ENCODE results near the gene ATRIP.

Gene ATRIP

DNA sequence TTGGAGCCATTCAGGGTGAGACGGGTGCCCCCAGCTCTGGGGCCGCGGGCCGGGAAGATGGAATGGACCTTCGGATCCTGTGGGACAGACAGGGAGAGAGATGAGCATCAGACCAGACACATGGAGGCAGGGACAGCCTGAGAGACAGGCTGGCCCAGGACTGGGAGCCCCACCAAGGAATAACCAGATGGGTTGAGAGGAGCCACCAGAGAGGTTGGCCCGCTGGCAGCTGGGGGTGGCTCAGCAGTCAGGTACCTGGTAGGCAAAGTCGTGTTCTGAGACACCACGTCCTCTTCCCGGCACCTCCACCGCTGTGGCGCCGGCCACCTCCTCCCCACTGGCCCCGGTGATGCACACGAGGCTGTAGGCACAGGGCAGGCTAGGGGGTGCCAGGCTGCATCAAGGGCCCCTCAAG, 30.4 kb upstream of the ATRIP start:
- TF ChIP-seq, protein P1, sequence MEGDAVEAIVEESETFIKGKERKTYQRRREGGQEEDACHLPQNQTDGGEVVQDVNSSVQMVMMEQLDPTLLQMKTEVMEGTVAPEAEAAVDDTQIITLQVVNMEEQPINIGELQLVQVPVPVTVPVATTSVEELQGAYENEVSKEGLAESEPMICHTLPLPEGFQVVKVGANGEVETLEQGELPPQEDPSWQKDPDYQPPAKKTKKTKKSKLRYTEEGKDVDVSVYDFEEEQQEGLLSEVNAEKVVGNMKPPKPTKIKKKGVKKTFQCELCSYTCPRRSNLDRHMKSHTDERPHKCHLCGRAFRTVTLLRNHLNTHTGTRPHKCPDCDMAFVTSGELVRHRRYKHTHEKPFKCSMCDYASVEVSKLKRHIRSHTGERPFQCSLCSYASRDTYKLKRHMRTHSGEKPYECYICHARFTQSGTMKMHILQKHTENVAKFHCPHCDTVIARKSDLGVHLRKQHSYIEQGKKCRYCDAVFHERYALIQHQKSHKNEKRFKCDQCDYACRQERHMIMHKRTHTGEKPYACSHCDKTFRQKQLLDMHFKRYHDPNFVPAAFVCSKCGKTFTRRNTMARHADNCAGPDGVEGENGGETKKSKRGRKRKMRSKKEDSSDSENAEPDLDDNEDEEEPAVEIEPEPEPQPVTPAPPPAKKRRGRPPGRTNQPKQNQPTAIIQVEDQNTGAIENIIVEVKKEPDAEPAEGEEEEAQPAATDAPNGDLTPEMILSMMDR (IDR thresholded peaks at IDR 0.05; ENCODE audit: insufficient read depth, missing control alignments) = no peak
- FAIRE-seq (no peak), DNase-seq (ENCODE audit: insufficient read length, low spot score) (no peak)

- DNase-seq (ENCODE audit: insufficient read length, low spot score) (no peak), FAIRE-seq (no peak)
- TF ChIP-seq, protein P1 (IDR thresholded peaks at IDR 0.05; ENCODE audit: insufficient read depth, missing control alignments) = no peak
These were observed 30.0 kb upstream of the ATRIP start for GRCh38 chr3:48416546-48416945.

DNA sequence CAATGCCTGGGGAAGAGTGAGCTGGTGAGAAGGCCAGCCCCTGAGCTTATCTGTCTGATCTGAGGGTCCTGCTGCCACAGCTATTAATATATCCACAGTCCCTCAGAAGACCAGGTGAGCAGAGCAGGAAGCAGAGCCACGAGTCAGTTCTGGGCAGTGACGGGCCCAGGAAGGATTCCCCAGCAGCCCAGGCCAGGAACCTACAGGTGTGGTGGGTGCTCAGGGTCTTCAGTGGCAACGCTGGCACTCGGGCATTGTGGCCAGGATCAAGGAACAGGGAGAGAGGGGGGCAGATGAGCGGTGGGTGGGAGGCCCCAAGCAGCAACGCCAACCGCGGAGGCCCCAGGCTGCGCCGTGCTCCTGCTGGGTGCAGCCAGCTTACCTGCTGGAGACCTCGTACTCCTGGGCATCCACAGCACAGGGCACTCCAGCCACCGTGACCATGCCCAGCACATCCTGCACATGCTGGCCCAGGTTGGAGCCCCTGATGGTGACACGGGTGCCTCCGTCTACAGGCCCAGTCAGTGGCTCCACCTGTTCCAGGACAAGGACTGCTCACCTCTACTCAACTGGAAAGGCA, 28.9 kb upstream of the ATRIP start:
- FAIRE-seq (no peak), DNase-seq (ENCODE audit: insufficient read length, low spot score) (no peak)
- TF ChIP-seq, protein P1 (IDR thresholded peaks at IDR 0.05; ENCODE audit: insufficient read depth, missing control alignments) = no peak

DNA sequence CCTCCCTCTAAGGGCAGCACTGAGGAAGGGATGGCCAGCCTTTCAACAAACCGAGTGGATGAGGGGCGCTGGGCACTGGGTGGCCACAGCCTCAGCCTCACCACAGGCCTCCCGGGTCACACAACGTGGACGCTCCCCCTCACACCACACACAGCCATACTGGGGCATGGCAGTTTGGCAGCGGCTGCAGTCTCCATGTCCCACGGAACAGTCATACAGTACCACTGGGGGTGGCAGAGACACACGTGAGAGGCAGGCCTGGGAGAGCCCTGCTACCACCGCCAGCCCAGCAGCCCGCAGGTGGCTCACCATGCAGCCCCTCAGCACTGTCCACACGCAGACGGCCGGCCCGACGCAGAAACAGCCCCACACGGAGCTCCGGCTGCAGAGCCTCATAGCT, 28.4 kb upstream of the ATRIP start:
- no peak for FAIRE-seq
- no peak for DNase-seq (ENCODE audit: insufficient read length, low spot score)
- TF ChIP-seq, protein P1 (IDR thresholded peaks at IDR 0.05; ENCODE audit: insufficient read depth, missing control alignments) = no peak

DNA sequence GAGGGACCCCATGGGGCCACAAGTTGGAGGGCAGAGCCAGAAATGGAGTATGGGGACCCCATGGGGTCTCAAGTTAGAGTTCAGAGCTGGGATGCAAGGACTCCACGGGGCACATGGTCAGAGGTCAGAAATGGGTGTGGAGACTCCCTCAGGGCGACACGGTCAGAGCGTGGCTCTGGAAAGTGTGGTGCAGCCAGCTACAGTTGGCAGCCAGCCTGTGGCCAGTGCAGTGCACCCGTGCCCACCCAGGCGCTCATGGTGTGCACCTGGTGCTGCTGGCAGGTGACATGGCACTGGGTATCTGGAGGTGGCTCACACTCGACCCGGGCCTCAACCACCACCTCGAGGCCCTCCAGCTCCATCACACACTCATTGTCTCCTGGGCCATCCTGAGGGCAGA, 27.9 kb upstream of the ATRIP start:
- DNase-seq (ENCODE audit: insufficient read length, low spot score) = no peak
- no peak for FAIRE-seq
- TF ChIP-seq, protein P1 (IDR thresholded peaks at IDR 0.05; ENCODE audit: insufficient read depth, missing control alignments) = no peak

DNA sequence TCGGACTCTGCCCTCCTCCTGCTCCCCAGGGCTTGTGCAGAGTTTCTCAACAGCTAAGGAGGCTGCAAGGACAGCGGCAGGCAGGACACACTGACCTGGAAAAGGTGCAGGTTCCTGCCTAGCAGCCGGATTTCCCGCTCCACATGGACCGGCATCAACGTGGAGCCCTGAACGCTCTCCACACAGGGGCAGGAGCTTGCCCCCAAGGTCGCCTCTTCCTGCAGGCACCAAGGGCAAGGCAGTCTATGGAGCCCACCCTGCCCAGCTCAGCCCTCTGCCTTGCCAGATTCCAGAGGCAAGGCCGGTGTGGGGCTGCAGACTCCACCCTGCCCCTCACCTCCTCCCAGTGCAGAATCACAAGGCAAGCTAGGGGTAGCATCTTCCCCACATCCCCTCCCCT, 27.4 kb upstream of the ATRIP start:
- TF ChIP-seq, protein P1 (IDR thresholded peaks at IDR 0.05; ENCODE audit: insufficient read depth, missing control alignments) = no peak
- DNase-seq (ENCODE audit: insufficient read length, low spot score) = no peak
- no peak for FAIRE-seq

DNA sequence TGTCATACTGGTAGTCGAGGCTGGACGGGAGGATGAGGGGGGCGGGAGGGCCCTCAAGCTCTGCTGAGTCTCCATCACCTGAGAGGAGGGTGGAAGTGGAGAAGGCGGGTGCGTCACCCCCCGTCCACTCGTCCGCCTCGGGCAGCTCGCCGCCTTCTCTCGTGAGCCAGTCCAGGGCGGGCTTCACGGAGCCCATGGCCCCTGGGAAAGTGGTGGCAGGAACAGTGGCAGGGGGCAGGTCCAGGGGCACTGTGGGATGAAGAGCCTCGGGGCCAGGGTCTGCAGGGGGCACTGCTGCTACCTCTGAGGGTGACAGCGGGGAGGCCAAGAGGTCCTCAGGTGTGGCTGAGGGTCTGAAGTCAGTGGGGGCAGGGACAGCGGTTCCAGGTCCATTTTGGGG, 26.9 kb upstream of the ATRIP start:
- no peak for DNase-seq (ENCODE audit: insufficient read length, low spot score)
- TF ChIP-seq, protein P1 (IDR thresholded peaks at IDR 0.05; ENCODE audit: insufficient read depth, missing control alignments) = no peak
- no peak for FAIRE-seq

Measured in D721Med (cell line).